DMS153 treated with DMSO at 0.1 percent for 48 hours (cell line): ENCODE measurements around the gene BAD.

ENCODE experiments used
- DNase-seq: peaks from one replicate; lab custom pipeline; 2025; ENCODE audit not compliant: unreplicated experiment; lab: John Stamatoyannopoulos, UW

Gene BAD

GRCh38 chr11:64261556-64262080 is 22.8 kb downstream of the BAD start:
- DNase-seq = no peak

- no peak for DNase-seq
Observed at GRCh38 chr11:64260147-64260708, 24.2 kb downstream of the BAD start.

- no peak for DNase-seq
Observed at GRCh38 chr11:64259533-64260067, 24.9 kb downstream of the BAD start.

- no peak for DNase-seq
Observed at GRCh38 chr11:64258946-64259532, 25.4 kb downstream of the BAD start.

GRCh38 chr11:64258356-64258755 is 26.1 kb downstream of the BAD start:
- DNase-seq = no peak

- no peak for DNase-seq
Observed at GRCh38 chr11:64256300-64256699, 28.2 kb downstream of the BAD start.

DNA sequence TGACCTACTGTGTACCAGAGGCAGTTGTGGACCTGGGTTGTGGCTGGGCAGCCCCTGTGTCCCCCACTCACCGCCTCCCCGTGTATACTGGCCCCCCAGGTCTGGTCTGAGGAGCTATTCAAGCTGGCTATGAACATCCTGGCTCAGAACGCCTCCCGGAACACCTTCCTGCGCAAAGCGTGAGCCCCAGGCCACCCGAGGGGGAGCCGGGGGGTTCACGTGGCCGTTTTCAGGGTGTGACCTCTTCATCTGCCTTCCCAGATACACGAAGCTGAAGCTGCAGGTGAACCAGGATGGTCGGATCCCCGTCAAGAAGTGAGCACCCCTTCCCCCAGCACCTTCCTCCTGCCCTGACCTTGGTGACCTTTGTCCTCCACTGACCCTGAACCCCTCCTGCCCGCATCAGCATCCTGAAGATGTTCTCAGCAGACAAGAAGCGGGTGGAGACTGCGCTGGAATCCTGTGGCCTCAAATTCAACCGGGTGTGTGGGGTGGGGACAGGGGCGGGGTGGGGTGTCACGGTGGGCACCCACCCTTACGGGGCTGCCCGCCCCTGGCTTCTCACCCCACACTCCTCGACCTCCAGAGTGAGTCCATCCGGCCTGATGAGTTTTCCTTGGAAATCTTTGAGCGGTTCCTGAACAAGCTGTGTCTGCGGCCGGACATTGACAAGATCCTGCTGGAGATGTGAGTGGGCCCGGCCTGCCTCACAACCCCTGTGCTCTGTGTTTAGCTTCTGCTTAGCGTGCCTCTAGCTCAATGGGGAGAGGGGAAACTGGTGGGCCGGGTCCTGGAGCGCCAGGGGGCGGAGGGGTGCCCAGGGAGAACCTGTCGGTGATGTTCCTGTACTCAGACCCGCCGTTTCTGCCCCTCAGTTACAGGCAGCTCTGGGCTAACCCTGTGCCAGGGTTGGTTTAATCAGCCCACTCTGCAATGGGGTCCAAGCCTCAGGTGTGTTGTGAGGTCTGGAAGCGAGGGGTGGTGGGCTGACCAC is 29.0 kb downstream of the BAD start:
- DNase-seq = no peak

- DNase-seq = no peak
Observed at GRCh38 chr11:64254326-64254725, 30.1 kb downstream of the BAD start.

DNA sequence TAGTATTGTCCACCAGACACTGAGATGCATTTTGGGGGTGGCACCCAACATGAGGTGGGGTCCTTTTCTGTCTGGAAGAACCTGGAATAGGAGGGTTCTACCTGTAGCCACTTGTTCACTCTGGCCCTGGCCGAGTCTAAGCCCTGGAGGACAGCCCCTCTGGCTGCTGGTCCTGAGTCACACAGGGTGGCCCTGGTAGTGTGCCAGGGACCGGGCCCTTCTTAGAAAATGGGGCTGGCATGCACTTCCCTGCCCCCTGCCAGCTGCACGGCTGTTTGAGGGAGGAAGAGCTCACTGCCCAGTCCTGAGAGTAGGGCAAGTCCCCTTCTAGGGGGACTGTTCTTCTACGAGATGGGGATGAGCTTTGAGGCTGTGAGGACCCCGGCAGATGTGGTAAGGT is 31.0 kb downstream of the BAD start:
- DNase-seq = no peak

DNA sequence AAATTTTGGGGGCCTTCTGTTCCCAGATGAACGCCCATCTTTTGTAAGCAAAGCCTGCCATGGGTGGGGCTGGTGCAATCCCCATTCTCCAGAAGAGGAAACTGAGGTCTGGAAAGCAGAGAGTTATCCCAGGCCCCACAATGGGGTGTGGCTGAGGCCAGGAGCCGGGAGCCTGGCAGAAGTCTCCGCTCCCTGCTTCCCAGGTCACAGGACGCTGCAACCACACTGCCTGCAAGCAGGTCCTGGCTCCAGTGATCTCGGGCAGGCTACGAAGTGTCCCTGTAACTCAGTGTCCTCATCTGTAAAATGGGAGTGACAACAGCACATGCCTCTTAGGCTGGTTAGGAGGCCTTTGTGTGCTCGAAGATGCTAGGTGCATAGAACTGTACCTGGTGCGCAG is 31.4 kb downstream of the BAD start:
- DNase-seq = no peak

- DNase-seq = no peak
Observed at GRCh38 chr11:64252003-64252872, 32.2 kb downstream of the BAD start.

GRCh38 chr11:64251753-64252002 is 32.8 kb downstream of the BAD start:
- DNase-seq = no peak

DNA sequence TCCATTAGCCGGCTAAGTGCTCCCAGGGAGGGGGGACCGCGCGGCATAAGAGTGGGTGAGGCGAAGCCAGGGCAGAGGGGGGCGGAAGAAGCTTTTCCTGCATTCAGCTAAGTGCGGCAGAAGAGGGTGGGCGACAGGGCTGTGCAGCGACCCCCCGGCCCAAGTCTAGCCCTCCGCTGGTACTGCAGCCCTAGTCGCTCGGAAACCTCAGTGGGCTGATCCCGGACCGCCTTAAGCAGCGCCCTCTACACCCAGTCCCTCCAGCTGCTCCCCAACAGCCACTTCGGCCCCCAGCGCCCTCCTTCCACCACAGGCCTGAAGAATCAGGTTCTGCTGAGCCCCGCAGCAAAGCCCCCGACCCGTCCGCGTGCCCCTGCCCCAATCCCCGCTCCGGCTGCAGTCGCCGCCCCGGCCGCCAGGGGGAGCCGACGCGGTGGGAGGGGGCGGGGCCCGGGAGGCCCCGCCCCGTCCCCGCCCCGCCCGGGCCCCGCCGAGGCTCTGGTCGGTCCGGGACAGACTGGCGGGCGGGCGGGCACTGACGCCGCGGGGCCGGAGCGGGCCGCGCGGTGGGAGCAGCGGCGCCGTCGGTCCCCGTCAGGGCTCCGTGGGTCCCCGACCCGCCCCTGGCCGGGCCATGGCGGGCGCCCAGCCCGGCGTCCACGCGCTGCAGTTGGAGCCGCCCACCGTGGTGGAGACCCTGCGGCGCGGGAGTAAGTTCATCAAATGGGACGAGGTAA is 33.3 kb downstream of the BAD start, which contains the start of gene PLCB3:
PLCB3 (plus strand) TSS at position 515 of the 737 bp plus-strand sequence; CDS start at position 635, 120 bp downstream.
- no peak for DNase-seq

GRCh38 chr11:64250415-64251015 is 34.0 kb downstream of the BAD start:
- no peak for DNase-seq

GRCh38 chr11:64249563-64250414 is 34.7 kb downstream of the BAD start:
- no peak for DNase-seq

DNA sequence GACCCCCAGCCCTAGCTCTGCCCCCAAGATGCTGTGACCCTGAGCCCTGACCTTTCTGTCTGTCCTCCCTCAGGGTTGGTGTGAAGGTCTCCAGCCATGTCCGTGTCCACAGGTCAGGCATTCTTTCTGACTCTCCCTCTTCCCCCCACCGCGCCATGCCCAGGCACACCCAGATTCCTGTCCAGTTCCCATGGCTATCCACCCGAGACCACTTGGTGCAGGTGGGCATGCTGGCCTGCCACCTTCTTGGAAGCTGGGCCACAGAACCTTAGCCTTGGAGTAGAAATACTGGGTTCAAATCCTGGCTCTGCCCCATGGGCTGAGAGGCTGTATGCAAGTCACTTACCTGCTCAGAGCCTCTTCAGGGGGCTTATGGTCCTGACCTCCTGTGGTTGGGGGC is 35.4 kb downstream of the BAD start:
- DNase-seq = no peak

DNA sequence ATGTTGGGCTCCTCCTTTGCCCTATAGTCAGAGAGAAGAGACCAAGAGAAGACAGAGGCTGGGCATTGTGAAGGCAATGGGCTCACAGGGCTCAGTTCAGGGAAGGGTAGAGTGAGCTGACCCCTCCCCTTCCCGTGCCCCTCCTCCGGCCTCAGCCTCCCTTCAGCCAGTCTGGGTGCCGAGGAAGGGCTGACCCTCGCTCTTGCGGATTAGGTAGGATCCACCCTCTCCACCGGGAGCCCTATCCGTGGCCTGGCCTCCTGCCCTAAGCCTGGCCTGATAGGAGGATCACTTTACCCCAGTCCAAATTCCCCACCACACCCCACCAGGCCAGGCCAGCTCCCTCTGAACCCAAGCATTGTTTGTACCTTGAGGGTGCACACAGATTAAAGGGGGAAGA is 35.9 kb downstream of the BAD start:
- no peak for DNase-seq

DNA sequence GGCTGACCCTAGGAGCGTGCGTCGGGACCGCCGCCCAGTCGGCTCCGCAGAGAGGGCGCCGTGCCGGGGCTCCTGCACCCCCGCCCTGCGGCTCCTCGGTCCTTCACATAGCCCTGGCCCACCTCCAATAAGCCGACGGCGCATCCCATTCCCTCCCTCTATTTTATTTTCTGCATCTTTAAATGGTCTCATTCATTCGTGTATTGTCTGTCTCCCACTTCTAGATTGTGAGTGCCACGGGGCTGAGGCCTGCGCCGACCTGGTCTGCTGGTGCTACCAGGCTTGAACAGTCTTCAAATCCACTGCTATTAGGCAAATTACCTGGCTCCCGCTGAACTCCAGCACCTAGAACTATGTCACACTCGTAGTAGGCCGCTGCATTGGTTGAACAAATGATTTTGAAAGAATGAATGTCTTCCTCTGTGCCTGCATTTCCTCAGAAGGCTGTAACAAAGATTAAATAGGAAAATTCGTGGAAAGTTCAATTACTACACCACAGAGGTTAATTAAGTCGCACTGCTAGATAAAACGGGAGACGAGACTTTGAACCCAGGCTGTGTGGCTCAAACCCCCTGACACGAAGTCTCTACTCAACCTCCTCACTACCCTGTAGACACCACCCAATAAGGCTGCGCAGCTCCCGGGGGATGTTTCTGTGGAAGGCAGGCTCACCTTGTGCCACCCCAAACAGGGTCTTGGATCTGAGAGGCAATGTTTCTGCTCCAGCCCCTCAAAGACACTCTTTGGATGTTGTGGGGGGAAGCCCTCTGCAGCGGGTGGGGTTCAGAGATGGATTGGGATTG is 36.5 kb downstream of the BAD start:
- DNase-seq = no peak
